EH (cell line): ENCODE measurements around the gene WASHC3.

Experiments used
- DNase-seq: peaks from one replicate; pipeline ENCODE4 v3.0.0-alpha.2; 2015; ENCODE audit warnings: low read depth

The WASHC3 gene

GRCh38 chr12:101968770-101969169, 93.0 kb downstream of the WASHC3 start:
- DNase-seq, result no peak

DNA sequence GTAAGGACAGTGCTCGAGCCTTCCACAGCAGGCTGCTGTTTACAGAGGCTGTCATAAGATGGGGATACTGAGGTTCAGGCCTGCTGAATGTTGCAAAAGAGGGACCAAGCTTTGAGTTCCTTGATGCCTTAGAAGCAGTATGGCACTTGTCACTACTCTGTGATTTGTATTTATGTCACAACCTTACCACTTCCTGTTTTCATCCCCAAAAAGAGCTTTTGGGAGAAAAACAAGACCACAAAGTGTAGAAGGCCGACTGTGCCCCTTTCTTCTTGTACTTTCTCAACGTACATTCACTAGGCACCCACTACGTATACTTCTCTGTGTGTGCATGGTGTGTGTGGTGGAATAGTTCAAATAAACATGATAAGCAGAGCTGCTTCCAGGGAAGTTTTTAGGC, 94.3 kb downstream of the WASHC3 start:
- no peak for DNase-seq

GRCh38 chr12:101966496-101966895, 95.3 kb downstream of the WASHC3 start:
- no peak for DNase-seq

- no peak for DNase-seq
Observed at GRCh38 chr12:101963697-101964096, 98.1 kb downstream of the WASHC3 start.
